Left cardiac atrium (tissue), 4 donors: ENCODE data around the gene GSN. TPM values are rescaled to one million over a fixed set of nuclear protein-coding genes. Genes with fewer than 3 reads are reported as not detected.

ENCODE experiments used
- ATAC-seq, 2 donors: fragments of 200-7000 bp; cut with Tn5 transposase; one replicate each; pipeline ENCODE4 v1.9.1; 2020; ENCODE audit warnings: mild to moderate bottlenecking in 2 of 2, moderate library complexity in 2 of 2
- DNase-seq: peaks from one replicate; pipeline ENCODE4 v3.0.0-alpha.2; 2020
- intact Hi-C, 2 donors: fragments of 100-400 bp; cut with DNase I; formaldehyde crosslinking; loops; one replicate each; pipeline versions ENCODE4 v1.14.1 to v1.15.1; 2022 to 2023
- long read RNA-seq: library from polyadenylated mRNA; unstranded; transcript quantifications from one replicate; pipeline ENCODE4 v2.0.0, GENCODE V29; 2021
- total RNA-seq, 2 donors: library from RNA; stranded (reverse); fragmentation: NEBNext Ultra II Directional; extraction: Animal tissue kit (Norgen Biotek cat#: 25700); gene quantifications; one replicate each; pipeline ENCODE4 v1.2.1, GENCODE V29; 2021
- donor health status: DM: no; HTN: yes; CAD: no.
- donor health status: DM: no; HTN: yes; CAD: no; lungs with severe emphysema.
- donor health status: DM: yes; HTN: yes; CAD: no.
- donor health status: Dilated cardiomyopathy.

GSN gene
- total RNA-seq: 1,000 to 10,000 TPM in 1 of 2 donors, 100 to 1,000 TPM in 1; 881 to 1,287 TPM
- long read RNA-seq, transcript GSN-203 (19 exons, 2,664 nt): minor isoform, 10 of 2,010 reads
- long read RNA-seq, transcript GSN-215 (17 exons, 2,428 nt): minor isoform, 89 of 2,010 reads
- long read RNA-seq, transcript GSN-206 (17 exons, 2,311 nt): minor isoform, 115 of 2,010 reads
- long read RNA-seq, transcript GSN-204 (17 exons, 2,657 nt): major isoform, 896 of 2,010 reads
- long read RNA-seq, partial matches to known transcripts: 568 of 2,010 reads
- long read RNA-seq, other reads (novel, unspliced or antisense): 328 of 2,010 reads

DNA sequence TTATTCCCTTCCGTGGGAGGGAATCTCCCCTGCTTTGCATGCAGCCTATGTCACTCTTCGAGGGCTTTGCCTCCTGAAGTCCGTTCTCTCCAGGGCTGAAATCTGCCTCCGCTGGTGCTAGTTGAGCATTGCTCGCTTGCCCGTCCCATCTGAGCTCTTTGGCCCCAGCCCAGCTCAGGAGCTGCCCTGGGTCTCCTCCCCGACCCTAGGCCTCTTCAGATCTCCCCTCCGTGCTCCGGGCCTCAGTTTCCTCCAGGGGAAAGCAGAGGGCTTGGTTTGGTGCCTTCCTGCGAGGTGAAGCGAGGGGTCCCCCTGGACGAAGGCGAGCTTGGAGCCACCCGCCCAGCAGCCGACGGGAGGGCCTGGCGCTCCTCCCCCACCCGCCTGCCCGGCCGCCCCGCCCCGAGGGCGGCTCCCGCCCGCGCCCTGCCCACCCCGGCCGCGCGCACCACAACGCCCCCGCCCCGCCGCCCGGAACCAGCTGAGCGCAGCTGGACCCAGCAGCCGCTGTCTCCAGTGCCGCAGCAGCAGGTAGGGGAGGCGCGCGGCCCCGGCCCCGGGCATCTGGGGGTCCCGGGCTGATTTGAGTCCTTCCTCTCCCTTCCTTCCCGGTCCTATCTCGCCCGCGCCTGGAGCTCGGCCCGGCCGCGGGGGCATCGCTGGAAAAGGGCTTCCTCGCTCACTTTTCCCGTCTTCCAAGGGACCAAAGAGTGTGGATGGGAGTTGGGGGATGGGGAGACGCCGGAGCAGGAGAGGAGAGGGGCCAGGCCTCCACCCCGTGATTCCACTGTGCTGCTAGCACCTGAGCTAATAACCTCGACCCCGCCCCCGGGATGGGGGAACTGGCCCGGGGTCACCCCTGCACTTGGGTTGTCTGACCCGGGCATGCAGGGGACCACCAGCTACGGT, at the start of gene GSN:
Gene GSN (plus strand): TSS at position 474 of the 909 bp plus-strand sequence. CDS start 33,810 bp downstream, outside the sequence.
- intact Hi-C loops: loop anchor here in 1 of 2 donors (5.0 kb wide), 1 partner anchor 56 kb away; no protein-coding TSS in a partner anchor
- DNase-seq (peak; percentile 86), ATAC-seq (peak; percentile 93)

DNA sequence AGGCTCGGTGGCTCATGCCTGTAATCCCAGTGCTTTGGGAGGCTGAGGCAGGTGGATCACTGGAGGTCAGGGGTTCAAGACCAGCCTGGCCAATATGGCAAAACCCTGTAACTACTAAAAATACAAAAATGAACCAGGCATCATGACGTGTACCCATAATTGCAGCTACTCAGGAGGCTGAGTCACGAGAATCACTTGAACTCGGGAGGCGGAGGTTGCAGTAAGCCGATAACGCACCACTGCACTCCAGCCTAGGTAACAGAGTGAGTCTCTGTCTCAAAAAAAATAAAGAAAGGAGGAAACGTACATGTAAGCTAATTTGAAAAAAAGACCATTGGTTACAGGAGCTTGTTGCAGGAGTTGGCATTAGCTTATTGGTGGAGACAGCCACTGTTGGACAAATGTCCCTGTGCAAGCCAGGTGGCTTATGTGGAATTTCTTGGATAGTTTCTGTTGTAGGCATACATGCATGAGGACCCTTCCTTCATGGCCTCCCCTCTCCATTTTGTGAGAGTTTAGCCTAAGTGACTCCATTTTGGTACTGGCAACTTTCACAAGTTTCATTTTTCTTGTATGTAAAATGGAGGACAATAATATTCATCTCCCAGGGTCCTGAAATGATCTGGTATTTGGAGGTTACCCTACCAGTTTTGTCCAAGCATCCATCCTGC, 49.5 kb upstream of the GSN start:
- intact Hi-C loops: loop anchor here in 1 of 2 donors (10.0 kb wide), 1 partner anchor 96 kb away; no protein-coding TSS in a partner anchor
- no peak for ATAC-seq
- DNase-seq: no peak

DNA sequence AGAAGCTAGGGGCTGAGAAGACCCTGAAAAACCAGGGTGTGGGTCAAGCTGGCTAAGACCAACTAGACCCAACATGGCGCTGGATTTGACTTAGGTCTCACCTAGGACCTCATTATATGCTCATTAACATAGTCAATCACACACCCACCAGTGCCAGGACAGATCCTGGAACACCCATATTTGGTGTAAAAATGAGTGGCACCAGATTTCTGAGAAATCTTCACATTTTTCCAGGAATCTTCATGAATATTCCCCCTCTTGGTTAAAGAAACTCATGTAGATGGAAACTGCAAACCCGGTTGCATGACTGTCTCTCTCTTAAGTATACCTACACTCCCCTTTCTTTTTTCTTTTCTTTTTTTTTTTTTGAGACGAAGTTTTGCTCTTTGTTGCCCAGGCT, 48.4 kb upstream of the GSN start:
- no peak for ATAC-seq
- intact Hi-C loops: loop anchor here in 1 of 2 donors (10.0 kb wide), 1 partner anchor 95 kb away; no protein-coding TSS in a partner anchor
- no peak for DNase-seq

DNA sequence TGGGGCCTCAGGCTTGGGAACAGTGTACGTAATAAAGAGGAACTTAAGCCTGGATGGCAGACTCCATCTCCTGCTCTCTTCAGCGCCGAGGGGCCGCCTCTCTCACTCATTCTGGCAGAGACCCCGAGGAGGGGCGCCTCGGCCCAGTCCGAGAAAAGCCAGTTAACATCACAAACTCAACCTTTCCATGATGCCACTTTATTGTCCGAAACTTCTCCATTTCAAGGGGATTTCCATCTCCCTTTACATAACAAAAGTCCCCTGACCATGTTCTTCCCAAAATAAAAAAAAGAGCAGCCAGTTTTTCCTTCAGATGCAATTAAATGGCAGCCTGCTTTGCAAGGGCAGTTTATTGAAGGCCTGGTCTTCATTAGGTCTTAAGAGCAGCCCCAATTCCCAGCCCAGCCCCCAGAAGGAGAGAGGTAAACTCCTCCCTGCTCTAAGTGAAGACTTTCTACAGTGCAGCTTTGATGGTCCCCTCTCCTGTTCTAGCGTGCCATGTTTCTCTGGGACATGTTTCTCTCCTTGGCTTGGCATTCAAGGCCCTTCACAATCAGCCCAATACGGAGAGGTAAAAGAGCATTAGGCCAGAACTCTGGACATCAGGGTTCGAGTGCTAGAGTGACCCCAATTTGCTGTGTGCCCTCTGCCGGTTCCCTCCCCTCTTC, 46.8 kb upstream of the GSN start:
- ATAC-seq: no peak
- no peak for DNase-seq
- intact Hi-C loops: no loop called here

GRCh38 chr9:121221664-121222055, 46.3 kb upstream of the GSN start:
- no peak for DNase-seq
- intact Hi-C loops: no loop called here
- no peak for ATAC-seq

- DNase-seq: no peak
- ATAC-seq: peak in 1 of 2 donors; percentile 32
- intact Hi-C loops: no loop called here
These were observed 45.3 kb upstream of the GSN start for GRCh38 chr9:121222524-121223171.

DNA sequence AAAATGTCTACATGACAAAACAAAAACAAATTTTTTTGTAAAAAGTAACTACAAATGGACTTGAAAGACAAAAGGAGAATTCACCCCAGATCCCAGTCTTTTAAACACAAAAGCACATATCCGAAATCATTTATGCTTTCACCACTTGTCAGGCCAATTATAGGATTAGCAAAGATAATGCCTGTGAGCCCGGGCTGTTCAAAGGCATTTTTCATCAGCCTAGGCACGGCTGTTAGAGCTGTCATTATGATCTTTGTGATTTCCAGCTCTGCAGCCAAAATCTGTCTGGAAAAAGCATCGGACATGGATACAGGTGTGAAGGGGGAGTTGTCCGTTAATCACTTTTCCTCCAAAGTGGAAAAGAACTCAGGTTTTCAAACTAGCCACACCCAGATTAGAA, 42.7 kb upstream of the GSN start:
- no peak for DNase-seq
- intact Hi-C loops: no loop called here
- no peak for ATAC-seq

DNA sequence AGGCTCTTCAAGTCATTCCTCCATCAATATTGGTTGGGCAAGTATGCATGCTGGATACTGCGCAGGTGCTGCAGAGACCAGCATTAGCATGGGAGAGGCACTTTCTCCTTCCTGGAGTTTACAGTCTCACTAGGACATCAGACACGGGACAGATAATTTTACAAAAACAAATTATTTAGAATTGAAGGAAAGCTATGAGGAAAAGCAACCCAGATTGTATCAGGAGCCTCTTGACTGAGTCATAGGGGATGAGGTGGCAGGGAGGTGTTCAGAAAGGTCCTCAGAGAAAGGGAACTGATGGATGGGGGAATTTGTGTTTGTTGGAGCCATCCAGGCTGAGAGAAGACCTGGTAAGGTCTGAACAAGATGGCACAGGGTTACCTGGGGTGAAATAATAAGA, 41.8 kb upstream of the GSN start:
- DNase-seq: no peak
- ATAC-seq: no peak
- intact Hi-C loops: no loop called here

DNA sequence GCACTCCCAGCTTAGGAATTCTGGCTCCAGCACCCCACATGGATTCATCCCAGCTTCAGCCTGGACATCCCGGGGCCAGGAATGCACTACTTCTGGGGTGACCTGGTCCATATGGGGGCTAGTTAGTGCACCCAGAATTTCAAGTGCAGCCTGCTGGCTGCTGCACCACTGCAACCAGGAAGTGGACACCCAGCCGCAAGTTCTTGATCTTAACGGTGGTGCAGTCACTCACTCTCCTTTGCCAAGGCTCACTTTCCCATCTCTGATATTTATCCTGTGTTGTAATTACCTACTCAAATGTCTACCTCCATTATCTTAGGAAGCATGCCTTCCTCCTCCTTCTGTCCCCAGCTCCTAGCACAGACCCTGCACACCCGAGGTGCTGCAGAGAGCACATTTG, 40.1 kb upstream of the GSN start:
- no peak for DNase-seq
- ATAC-seq: no peak
- intact Hi-C loops: no loop called here

- DNase-seq: no peak
- intact Hi-C loops: loop anchor here in 1 of 2 donors (5.0 kb wide), 1 partner anchor 87 kb away; no protein-coding TSS in a partner anchor
- ATAC-seq: no peak
These were observed 37.7 kb upstream of the GSN start for GRCh38 chr9:121230256-121230655.

DNA sequence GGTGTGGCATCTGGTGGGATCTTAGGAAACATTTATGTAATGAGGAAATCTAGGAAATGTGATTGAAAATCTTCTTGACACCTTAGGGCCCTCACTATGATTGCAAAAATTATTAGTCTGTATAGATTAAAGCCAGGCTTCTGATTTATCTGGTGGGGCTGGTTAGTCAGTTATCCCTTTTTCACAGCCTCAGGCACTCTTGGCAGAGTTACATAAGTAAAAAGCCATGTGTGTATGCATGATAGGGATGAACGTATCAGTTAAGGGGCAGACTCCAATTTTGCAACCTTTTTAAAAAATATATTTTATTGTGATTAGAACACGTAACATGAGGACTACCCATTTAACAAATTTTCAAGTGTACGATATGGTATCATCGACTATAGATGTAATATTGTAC, 35.7 kb upstream of the GSN start:
- ATAC-seq (no peak), DNase-seq (no peak)
- intact Hi-C loops: loop anchor here in 1 of 2 donors (5.0 kb wide), 1 partner anchor 85 kb away; no protein-coding TSS in a partner anchor

DNA sequence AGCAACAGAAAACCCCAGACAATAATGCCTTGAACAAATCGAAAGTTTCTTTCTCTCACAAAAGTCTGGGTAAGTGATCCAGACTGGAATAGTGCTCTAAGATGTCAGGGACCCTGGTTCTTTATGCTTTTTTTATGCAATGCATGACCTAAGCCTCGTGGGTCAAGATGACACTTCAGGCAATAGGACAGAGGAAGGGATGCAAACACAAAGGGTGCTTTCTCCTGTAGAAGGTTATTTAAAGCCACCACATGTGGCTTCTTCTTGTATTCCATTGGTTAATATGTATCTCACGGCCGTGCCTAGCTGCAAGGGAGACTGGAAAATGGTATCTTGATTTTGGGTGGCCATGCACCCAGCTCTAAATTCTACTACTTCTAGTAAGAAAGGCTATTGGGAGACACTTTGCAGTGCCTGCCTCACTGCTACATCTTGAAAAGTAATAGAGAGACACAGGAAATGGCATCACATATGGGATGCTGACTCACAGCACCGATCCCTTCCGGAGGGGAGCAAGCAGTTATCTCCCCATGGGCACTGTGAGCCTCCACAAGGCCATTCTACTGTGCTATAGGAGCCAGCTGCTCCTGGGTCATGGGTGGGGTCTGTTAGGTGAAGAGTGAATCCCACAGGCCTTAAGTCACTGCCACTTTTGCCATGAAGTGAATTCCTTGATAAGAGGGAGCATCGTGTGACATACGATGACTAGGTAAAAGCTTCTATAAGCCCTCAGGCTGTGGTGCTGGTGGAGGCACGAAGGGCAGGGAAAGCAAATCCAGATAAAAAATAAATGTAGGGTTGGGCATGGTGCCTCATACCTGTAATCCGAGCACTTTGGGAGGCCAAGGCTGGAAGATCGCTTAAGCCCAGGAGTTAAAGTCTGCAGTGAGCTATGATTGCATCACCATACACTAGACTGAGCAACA, 33.8 kb upstream of the GSN start:
- DNase-seq (no peak), ATAC-seq (no peak)
- intact Hi-C loops: loop anchor here in 1 of 2 donors (5.0 kb wide), 1 partner anchor 83 kb away; no protein-coding TSS in a partner anchor

DNA sequence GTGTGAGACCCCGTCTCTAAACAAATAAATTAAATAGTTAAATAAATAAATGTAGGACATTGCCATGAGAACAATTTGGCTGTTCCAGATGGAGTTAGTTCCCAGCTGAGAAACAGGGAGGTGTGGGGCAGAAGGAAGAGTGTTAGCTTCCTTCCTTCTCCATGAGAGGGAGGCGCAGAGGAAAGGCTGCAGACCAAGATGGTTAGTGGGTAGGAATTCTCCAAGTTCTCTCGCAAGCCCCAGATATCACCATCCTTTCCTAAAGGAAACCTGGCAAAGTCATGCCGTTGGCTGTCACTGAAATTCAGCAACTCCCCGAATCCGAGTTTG, 33.2 kb upstream of the GSN start:
- intact Hi-C loops: loop anchor here in 1 of 2 donors (5.0 kb wide), 1 partner anchor 83 kb away; no protein-coding TSS in a partner anchor
- no peak for ATAC-seq

GRCh38 chr9:121235512-121235911, 32.5 kb upstream of the GSN start:
- ATAC-seq (no peak), DNase-seq (no peak)
- intact Hi-C loops: no loop called here

More for the DNA sequence above, 33.2 kb upstream of the GSN start:
- no peak for DNase-seq

DNA sequence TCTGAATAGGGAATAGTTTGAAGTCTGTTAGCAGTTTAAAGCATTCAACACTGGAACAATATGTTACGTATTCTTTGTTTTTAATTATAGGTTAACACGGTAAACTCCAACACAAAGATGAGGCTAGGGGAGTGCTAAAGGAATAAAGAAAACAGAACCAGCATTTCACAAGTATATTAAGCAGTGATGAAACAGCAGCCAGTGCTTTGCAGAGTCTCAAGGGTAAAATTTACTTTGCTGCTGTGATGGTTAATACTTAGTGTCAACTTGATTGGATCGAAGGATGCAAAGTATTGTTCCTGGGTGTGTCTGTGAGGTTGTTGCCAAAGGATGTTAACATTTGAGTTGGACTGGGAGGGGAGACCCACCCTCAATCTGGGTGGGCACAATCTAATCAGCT, 30.0 kb upstream of the GSN start:
- ATAC-seq: no peak
- DNase-seq: no peak
- intact Hi-C loops: no loop called here

DNA sequence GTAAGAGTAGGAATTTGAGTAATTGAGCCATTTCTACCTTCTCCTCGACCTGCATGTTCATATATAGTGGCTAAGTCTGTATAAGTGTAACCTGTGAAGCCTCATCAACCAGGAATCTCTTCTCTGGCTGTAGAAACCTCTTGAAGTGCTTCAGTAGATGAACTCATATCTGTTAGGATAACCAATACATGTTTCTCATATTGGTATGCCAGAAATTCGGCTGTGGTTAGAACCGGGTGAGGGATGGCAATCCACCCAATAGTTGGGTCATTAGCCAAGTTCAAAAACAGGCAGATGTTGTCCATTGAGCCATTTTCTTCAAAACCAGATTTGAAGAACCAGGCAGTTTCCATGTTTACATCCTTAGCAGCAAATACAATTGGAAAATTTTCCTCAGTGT, 28.9 kb upstream of the GSN start:
- ATAC-seq (no peak), DNase-seq (no peak)
- intact Hi-C loops: no loop called here

GRCh38 chr9:121239851-121240250, 28.1 kb upstream of the GSN start:
- ATAC-seq: no peak
- intact Hi-C loops: no loop called here

More at GRCh38 chr9:121239851-121240250, 28.1 kb upstream of the GSN start:
- DNase-seq: no peak
